Suprapubic skin (tissue), 4 donors: ENCODE data around the gene OR8K1. TPM values are rescaled to one million over a fixed set of nuclear protein-coding genes. Genes with fewer than 3 reads are reported as not detected.

ENCODE experiments used
- DNase-seq, 2 donors: peaks; one replicate each; pipeline ENCODE4 v3.0.0-alpha.2; 2019; ENCODE audit warnings: low spot score in 2 of 2
- H3K27ac ChIP-seq: fragments of 200-600 bp; sonication (generic); one replicate; pipeline ENCODE4 v1.5.1; 2019
- H3K27me3 ChIP-seq: fragments of 200-600 bp; sonication (generic); one replicate; pipeline ENCODE4 v1.5.1; 2019
- H3K36me3 ChIP-seq: fragments of 200-600 bp; sonication (generic); one replicate; pipeline ENCODE4 v1.5.1; 2019
- H3K4me1 ChIP-seq: fragments of 200-600 bp; sonication (generic); one replicate; pipeline ENCODE4 v1.5.1; 2019
- H3K4me3 ChIP-seq: fragments of 200-600 bp; sonication (generic); one replicate; pipeline ENCODE4 v1.5.1; 2019; ENCODE audit warnings: mild to moderate bottlenecking
- H3K9me3 ChIP-seq: fragments of 200-600 bp; sonication (generic); one replicate; pipeline ENCODE4 v1.5.1; 2019
- EP300 ChIP-seq: sonication (generic); formaldehyde crosslinking; IDR thresholded peaks from one replicate; pipeline ENCODE4 v1.6.1; 2017; ENCODE audit warnings: antibody characterized with exemption
- POLR2A ChIP-seq, 2 donors: fragments of 450-650 bp; IDR thresholded peaks; one replicate each; pipeline ENCODE4 v1.6.1; 2017; ENCODE audit warnings: antibody characterized with exemption in 2 of 2, mild to moderate bottlenecking in 2 of 2, moderate library complexity in 2 of 2
- POLR2AphosphoS5 ChIP-seq, 3 donors: sonication (generic); formaldehyde crosslinking; IDR thresholded peaks; one replicate each; pipeline ENCODE4 v1.6.1; 2017; ENCODE audit warnings: antibody characterized with exemption in 3 of 3
- WGBS: methylation state at CpG from one replicate; pipeline ENCODE4 v1.1.5; 2018; 5-methylcytosine and 5-hydroxymethylcytosine counted together
- total RNA-seq, 4 donors: library from RNA; depleted of rRNA; stranded (reverse); fragments of >200 nt; gene quantifications; one replicate each; pipeline ENCODE4 v1.1.0, GENCODE V29; 2016
- TF ChIP-seq, protein P1 (sequence below), 2 donors: fragments of 200-600 bp in 1 of 2; fragments of 450-650 bp in 1 of 2; sonication (generic) in 1 of 2; IDR thresholded peaks; one replicate each; pipeline ENCODE4 v1.5.1; 2016 to 2019; ENCODE audit warnings: antibody characterized with exemption in 2 of 2, mild to moderate bottlenecking in 1 of 2, moderate library complexity in 1 of 2

Gene OR8K1
- not detected for total RNA-seq

DNA sequence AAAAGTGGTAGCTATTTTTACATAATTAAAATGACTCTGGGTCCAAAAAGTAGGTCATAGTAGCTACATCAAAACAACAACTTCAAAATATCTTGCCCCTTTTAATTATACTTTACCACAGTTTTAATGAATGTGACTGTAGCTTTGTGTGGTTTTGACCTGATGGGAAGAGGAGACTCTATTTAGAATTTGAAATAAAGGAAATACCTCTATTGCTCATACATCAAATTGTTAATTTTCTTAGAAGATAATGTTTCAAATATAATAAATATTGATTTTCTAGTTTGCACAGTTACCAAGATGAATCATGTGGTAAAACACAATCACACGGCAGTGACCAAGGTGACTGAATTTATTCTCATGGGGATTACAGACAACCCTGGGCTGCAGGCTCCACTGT, at the start of gene OR8K1:
Gene OR8K1 (plus strand): TSS at position 301 of the 400 bp plus-strand sequence. CDS start 0 bp downstream, at position 301.
- WGBS = 93% methylated on average over 1 of the region's 1 CpG
- Histone ChIP-seq H3K4me1 (no peaks in the 10 kb centered on the region), H3K9me3 (no peaks in the 10 kb centered on the region), H3K27me3 (no peaks in the 10 kb centered on the region), H3K27ac (no peak within 1 kb of the TSS), H3K36me3 (no peaks in the 10 kb centered on the region), H3K4me3 (no peak within 1 kb of the TSS)
- no peak for TF ChIP-seq POLR2AphosphoS5 (IDR thresholded peaks at IDR 0.05)
- no peak for TF ChIP-seq POLR2A (IDR thresholded peaks at IDR 0.05)
- TF ChIP-seq, protein P1, sequence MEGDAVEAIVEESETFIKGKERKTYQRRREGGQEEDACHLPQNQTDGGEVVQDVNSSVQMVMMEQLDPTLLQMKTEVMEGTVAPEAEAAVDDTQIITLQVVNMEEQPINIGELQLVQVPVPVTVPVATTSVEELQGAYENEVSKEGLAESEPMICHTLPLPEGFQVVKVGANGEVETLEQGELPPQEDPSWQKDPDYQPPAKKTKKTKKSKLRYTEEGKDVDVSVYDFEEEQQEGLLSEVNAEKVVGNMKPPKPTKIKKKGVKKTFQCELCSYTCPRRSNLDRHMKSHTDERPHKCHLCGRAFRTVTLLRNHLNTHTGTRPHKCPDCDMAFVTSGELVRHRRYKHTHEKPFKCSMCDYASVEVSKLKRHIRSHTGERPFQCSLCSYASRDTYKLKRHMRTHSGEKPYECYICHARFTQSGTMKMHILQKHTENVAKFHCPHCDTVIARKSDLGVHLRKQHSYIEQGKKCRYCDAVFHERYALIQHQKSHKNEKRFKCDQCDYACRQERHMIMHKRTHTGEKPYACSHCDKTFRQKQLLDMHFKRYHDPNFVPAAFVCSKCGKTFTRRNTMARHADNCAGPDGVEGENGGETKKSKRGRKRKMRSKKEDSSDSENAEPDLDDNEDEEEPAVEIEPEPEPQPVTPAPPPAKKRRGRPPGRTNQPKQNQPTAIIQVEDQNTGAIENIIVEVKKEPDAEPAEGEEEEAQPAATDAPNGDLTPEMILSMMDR (IDR thresholded peaks at IDR 0.05) = no peak
- TF ChIP-seq EP300 = no peak
- DNase-seq = no peak

DNA sequence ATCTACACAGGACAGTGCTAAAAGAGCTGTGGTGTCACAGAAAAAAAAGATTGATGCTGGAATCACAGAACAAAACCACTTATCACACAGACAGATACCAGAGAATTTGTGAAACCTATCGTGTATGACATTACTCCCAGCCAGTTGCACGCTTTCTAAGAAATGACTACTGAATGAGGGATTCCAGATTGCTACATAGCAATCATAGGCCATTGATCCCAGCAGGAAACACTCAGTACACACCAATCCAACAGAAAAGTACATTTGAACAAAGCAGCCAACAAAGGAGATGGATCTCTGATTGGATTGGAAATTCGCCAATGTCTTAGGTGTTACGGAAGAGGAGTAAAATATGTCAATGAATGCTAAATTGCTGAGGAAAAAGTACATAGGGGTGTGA, 48.9 kb upstream of the OR8K1 start:
- 80% methylated on average over 4 of the region's 4 CpGs for WGBS
- Histone ChIP-seq H3K27ac (no peak overlapping the region), H3K4me1 (no peaks in the 10 kb centered on the region), H3K27me3 (no peaks in the 10 kb centered on the region), H3K4me3 (no peak overlapping the region), H3K36me3 (no peaks in the 10 kb centered on the region), H3K9me3 (no peaks in the 10 kb centered on the region)
- DNase-seq = no peak
- TF ChIP-seq, protein P1 (IDR thresholded peaks at IDR 0.05) = no peak
- TF ChIP-seq POLR2AphosphoS5 (IDR thresholded peaks at IDR 0.05) = no peak
- TF ChIP-seq EP300 = no peak
- no peak for TF ChIP-seq POLR2A (IDR thresholded peaks at IDR 0.05)

DNA sequence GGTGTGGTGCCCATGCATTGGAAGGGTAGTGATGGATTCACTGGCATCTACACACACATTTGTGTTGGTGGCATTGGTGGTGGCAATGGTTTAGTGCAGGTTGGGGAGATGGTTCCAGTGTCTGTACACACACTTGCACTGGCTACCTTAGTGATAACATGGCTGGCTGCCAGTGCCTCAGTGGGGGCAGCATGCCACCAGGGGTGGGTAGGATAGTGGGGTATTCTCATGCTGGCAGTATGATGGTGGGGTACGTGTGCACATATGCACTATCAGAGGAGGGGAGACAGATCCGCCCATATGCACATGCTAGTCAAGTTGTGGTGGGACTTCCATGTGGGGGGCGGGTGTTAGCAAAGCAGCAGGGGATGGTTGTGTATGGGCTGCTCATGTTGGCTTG, 38.0 kb upstream of the OR8K1 start:
- no peak overlapping the region for H3K4me3 ChIP-seq
- TF ChIP-seq POLR2AphosphoS5 (IDR thresholded peaks at IDR 0.05) (no peak), POLR2A (IDR thresholded peaks at IDR 0.05) (no peak), EP300 (no peak)
- TF ChIP-seq, protein P1 (IDR thresholded peaks at IDR 0.05) = no peak
- WGBS = 97% methylated on average over 3 of the region's 3 CpGs
- H3K9me3 ChIP-seq = no peaks in the 10 kb centered on the region
- no peaks in the 10 kb centered on the region for H3K36me3 ChIP-seq
- H3K27ac ChIP-seq = no peak overlapping the region
- H3K27me3 ChIP-seq = no peaks in the 10 kb centered on the region
- H3K4me1 ChIP-seq = no peaks in the 10 kb centered on the region
- DNase-seq = no peak

DNA sequence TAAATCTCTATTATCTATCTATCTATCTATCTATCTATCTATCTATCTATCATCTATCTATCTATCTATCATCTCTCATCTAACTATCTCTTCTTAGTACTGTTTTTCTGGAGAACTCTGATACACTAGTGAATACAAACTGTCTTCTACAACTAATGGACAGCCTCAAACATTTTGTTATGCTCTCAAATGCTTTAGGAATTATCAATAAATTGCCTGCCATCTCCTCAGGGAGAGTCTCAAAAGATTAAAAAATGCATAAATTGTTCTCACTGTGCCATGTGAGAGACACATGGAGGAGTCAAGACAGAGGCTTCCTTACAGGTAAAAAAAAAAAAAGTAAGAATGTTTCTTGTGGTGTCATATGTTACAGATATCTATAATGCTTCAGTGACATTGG, 31.0 kb upstream of the OR8K1 start, which contains the start of gene OR8K3:
Gene OR8K3 (plus strand): TSS at position 301 of the 400 bp plus-strand sequence. CDS start 3,163 bp downstream, outside the sequence.
- no peak within 1 kb of the TSS for H3K27ac ChIP-seq
- H3K27me3 ChIP-seq = no peaks in the 10 kb centered on the region
- no peaks in the 10 kb centered on the region for H3K36me3 ChIP-seq
- no peaks in the 10 kb centered on the region for H3K9me3 ChIP-seq
- H3K4me3 ChIP-seq = no peak within 1 kb of the TSS
- no peaks in the 10 kb centered on the region for H3K4me1 ChIP-seq
- no peak for DNase-seq
- TF ChIP-seq, protein P1 (IDR thresholded peaks at IDR 0.05) = no peak
- no peak for TF ChIP-seq EP300
- TF ChIP-seq POLR2A (IDR thresholded peaks at IDR 0.05) = no peak
- no peak for TF ChIP-seq POLR2AphosphoS5 (IDR thresholded peaks at IDR 0.05)

DNA sequence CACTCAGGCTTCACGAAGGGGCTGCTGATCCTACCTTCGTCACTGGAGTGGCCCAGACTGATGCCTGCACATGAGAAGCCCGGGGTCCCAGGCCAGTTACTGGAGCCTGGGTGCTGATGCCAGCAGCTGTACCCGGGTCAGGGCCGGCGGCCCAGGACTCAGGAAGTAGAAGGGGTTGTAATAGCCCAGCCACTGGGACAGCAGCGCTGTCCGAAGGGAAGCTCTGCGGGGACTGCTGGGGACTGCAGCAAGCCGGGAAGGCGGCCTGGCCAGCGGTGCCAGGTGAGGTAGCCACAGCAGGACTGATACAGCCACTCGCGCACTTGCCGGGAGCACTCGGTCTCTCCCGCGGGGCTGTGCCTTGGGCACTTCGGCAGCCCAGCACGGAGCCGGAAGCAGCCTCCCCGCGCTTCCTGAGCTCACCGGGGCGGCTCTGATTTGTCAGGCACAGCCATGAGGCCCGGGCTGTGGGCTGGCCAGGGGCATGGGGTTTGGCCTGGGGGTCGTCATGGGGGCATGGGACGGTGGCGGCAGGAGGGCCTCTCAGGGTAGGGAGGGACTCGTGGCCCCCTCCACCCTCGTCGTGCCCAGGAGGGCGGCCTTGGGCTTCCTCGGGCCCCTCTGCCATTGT, 13.9 kb upstream of the OR8K1 start:
- Histone ChIP-seq H3K36me3 (no peaks in the 10 kb centered on the region), H3K9me3 (no peaks in the 10 kb centered on the region), H3K27me3 (no peaks in the 10 kb centered on the region), H3K27ac (no peak overlapping the region), H3K4me1 (no peaks in the 10 kb centered on the region), H3K4me3 (no peak overlapping the region)
- TF ChIP-seq POLR2A (IDR thresholded peaks at IDR 0.05) (no peak), EP300 (no peak), POLR2AphosphoS5 (IDR thresholded peaks at IDR 0.05) (no peak)
- TF ChIP-seq, protein P1 (IDR thresholded peaks at IDR 0.05) = no peak
- DNase-seq = no peak
- 96% methylated on average over 29 of the region's 34 CpGs for WGBS
